Measurements from ENCODE around the gene ZC3H8.

Gene ZC3H8

GRCh38 chr2:112174383-112174782, 80.5 kb downstream of the ZC3H8 start:
- H2BK5ac ChIP-seq (ENCODE audit: low read length) = no peak overlapping the region
- no peaks in the 10 kb centered on the region for H3K27me3 ChIP-seq (ENCODE audit: control insufficient read depth in 3 of 3, insufficient read depth in 3 of 3, low read depth in 1 of 3, low read length in 3 of 3)
- DNase-seq (ENCODE audit: low spot score) = no peak
- no peak overlapping the region for H2BK120ac ChIP-seq (ENCODE audit: low read depth, low read length)
- no peak overlapping the region for H4K8ac ChIP-seq (ENCODE audit: low read depth, low read length)
- H3K4me2 ChIP-seq (ENCODE audit: insufficient read depth, low read length, poor library complexity, severe bottlenecking) = no peak overlapping the region
- peaks cover 0 to 7% of the 10 kb centered on the region in 2 donors for H3K36me3 ChIP-seq (replicated peaks in 1 of 2; ENCODE audit: control insufficient read depth in 2 of 2, insufficient read depth in 2 of 2, low read length in 2 of 2)
- H3K14ac ChIP-seq (ENCODE audit: low read length) = no peak overlapping the region
- WGBS, 2 donors (ENCODE audit: extremely low coverage in 2 of 2, insufficient read length in 2 of 2, insufficient replicate concordance in 1 of 2) = no CpG with 5 or more reads among the region's 4 CpGs
- no peak overlapping the region for H3K9ac ChIP-seq (ENCODE audit: low read depth, low read length, poor library complexity)
- H3K4ac ChIP-seq (ENCODE audit: low read length) = no peak overlapping the region
- H2BK12ac ChIP-seq (ENCODE audit: low read length) = no peak overlapping the region
- H4K91ac ChIP-seq (ENCODE audit: low read depth, low read length, poor library complexity) = no peak overlapping the region
- H2AK5ac ChIP-seq (ENCODE audit: low read depth, low read length) = no peak overlapping the region
- peaks cover 0 to under 1% of the 10 kb centered on the region in 2 donors for H3K9me3 ChIP-seq (replicated peaks in 1 of 2; ENCODE audit: control insufficient read depth in 2 of 2, insufficient read depth in 1 of 2, low read depth in 1 of 2, low read length in 2 of 2)
- no peak overlapping the region for H3K4me3 ChIP-seq (ENCODE audit: low read length in 2 of 2)
- no peak overlapping the region for H2AFZ ChIP-seq (ENCODE audit: low read length)
- no peak overlapping the region for H2BK15ac ChIP-seq (ENCODE audit: low read length)
- peaks cover 0 to 1% of the 10 kb centered on the region in 2 donors for H3K4me1 ChIP-seq (ENCODE audit: control insufficient read depth in 2 of 2, insufficient read depth in 1 of 2, low read depth in 1 of 2, low read length in 2 of 2)
- H3K27ac ChIP-seq (replicated peaks; ENCODE audit: low read length) = no peak overlapping the region
- no peak overlapping the region for H3K23ac ChIP-seq (ENCODE audit: low read depth, low read length, poor library complexity)
- H3K79me1 ChIP-seq (ENCODE audit: low read depth, low read length) = no peaks in the 10 kb centered on the region
- H3K18ac ChIP-seq (ENCODE audit: low read length) = no peak overlapping the region

- no peak overlapping the region for H3K4me2 ChIP-seq (ENCODE audit: insufficient read depth, low read length, poor library complexity, severe bottlenecking)
- peaks cover 0 to 1% of the 10 kb centered on the region in 2 donors for H3K4me1 ChIP-seq (ENCODE audit: control insufficient read depth in 2 of 2, insufficient read depth in 1 of 2, low read depth in 1 of 2, low read length in 2 of 2)
- H3K23ac ChIP-seq (ENCODE audit: low read depth, low read length, poor library complexity) = no peak overlapping the region
- H3K27ac ChIP-seq (replicated peaks; ENCODE audit: low read length) = no peak overlapping the region
- H3K9me3 ChIP-seq (replicated peaks in 1 of 2; ENCODE audit: control insufficient read depth in 2 of 2, insufficient read depth in 1 of 2, low read depth in 1 of 2, low read length in 2 of 2) = no peaks in the 10 kb centered on the region
- no peak overlapping the region for H3K18ac ChIP-seq (ENCODE audit: low read length)
- no peak overlapping the region for H3K4ac ChIP-seq (ENCODE audit: low read length)
- no peak overlapping the region for H2BK15ac ChIP-seq (ENCODE audit: low read length)
- H3K27me3 ChIP-seq (ENCODE audit: control insufficient read depth in 3 of 3, insufficient read depth in 3 of 3, low read depth in 1 of 3, low read length in 3 of 3) = no peaks in the 10 kb centered on the region
- no peak overlapping the region for H2BK120ac ChIP-seq (ENCODE audit: low read depth, low read length)
- no peak overlapping the region for H3K14ac ChIP-seq (ENCODE audit: low read length)
- H2BK5ac ChIP-seq (ENCODE audit: low read length) = no peak overlapping the region
- no peak for DNase-seq (ENCODE audit: low spot score)
- H3K79me1 ChIP-seq (ENCODE audit: low read depth, low read length) = no peaks in the 10 kb centered on the region
- no peak overlapping the region for H4K8ac ChIP-seq (ENCODE audit: low read depth, low read length)
- H2AFZ ChIP-seq (ENCODE audit: low read length) = no peak overlapping the region
- peaks cover 0 to 7% of the 10 kb centered on the region in 2 donors for H3K36me3 ChIP-seq (replicated peaks in 1 of 2; ENCODE audit: control insufficient read depth in 2 of 2, insufficient read depth in 2 of 2, low read length in 2 of 2)
- H3K4me3 ChIP-seq (ENCODE audit: low read length in 2 of 2) = no peak overlapping the region
- no peak overlapping the region for H3K9ac ChIP-seq (ENCODE audit: low read depth, low read length, poor library complexity)
- no CpG with 5 or more reads among the region's 11 CpGs for WGBS, 2 donors (ENCODE audit: extremely low coverage in 2 of 2, insufficient read length in 2 of 2, insufficient replicate concordance in 1 of 2)
- no peak overlapping the region for H4K91ac ChIP-seq (ENCODE audit: low read depth, low read length, poor library complexity)
- H2AK5ac ChIP-seq (ENCODE audit: low read depth, low read length) = no peak overlapping the region
- no peak overlapping the region for H2BK12ac ChIP-seq (ENCODE audit: low read length)
These were observed 81.1 kb downstream of the ZC3H8 start for GRCh38 chr2:112173646-112174319.

- no peak overlapping the region for H2BK12ac ChIP-seq (ENCODE audit: low read length)
- no peak overlapping the region for H4K91ac ChIP-seq (ENCODE audit: low read depth, low read length, poor library complexity)
- no peak overlapping the region for H3K14ac ChIP-seq (ENCODE audit: low read length)
- H3K4me2 ChIP-seq (ENCODE audit: insufficient read depth, low read length, poor library complexity, severe bottlenecking) = no peak overlapping the region
- no peak overlapping the region for H3K4me3 ChIP-seq (ENCODE audit: low read length in 2 of 2)
- H2BK15ac ChIP-seq (ENCODE audit: low read length) = no peak overlapping the region
- DNase-seq (ENCODE audit: low spot score) = no peak
- no peak overlapping the region for H2AK5ac ChIP-seq (ENCODE audit: low read depth, low read length)
- no peak overlapping the region for H4K8ac ChIP-seq (ENCODE audit: low read depth, low read length)
- no peak overlapping the region for H3K27ac ChIP-seq (replicated peaks; ENCODE audit: low read length)
- H3K9me3 ChIP-seq (replicated peaks in 1 of 2; ENCODE audit: control insufficient read depth in 2 of 2, insufficient read depth in 1 of 2, low read depth in 1 of 2, low read length in 2 of 2) = no peaks in the 10 kb centered on the region
- no peak overlapping the region for H2BK120ac ChIP-seq (ENCODE audit: low read depth, low read length)
- no CpG with 5 or more reads among the region's 4 CpGs for WGBS, 2 donors (ENCODE audit: extremely low coverage in 2 of 2, insufficient read length in 2 of 2, insufficient replicate concordance in 1 of 2)
- no peak overlapping the region for H3K9ac ChIP-seq (ENCODE audit: low read depth, low read length, poor library complexity)
- H3K18ac ChIP-seq (ENCODE audit: low read length) = no peak overlapping the region
- no peak overlapping the region for H3K4ac ChIP-seq (ENCODE audit: low read length)
- H3K27me3 ChIP-seq (ENCODE audit: control insufficient read depth in 3 of 3, insufficient read depth in 3 of 3, low read depth in 1 of 3, low read length in 3 of 3) = no peaks in the 10 kb centered on the region
- no peak overlapping the region for H2AFZ ChIP-seq (ENCODE audit: low read length)
- H3K79me1 ChIP-seq (ENCODE audit: low read depth, low read length) = no peaks in the 10 kb centered on the region
- no peak overlapping the region for H2BK5ac ChIP-seq (ENCODE audit: low read length)
- peaks cover 0 to 4% of the 10 kb centered on the region in 2 donors for H3K36me3 ChIP-seq (replicated peaks in 1 of 2; ENCODE audit: control insufficient read depth in 2 of 2, insufficient read depth in 2 of 2, low read length in 2 of 2)
- peaks cover 0 to 1% of the 10 kb centered on the region in 2 donors for H3K4me1 ChIP-seq (ENCODE audit: control insufficient read depth in 2 of 2, insufficient read depth in 1 of 2, low read depth in 1 of 2, low read length in 2 of 2)
- no peak overlapping the region for H3K23ac ChIP-seq (ENCODE audit: low read depth, low read length, poor library complexity)
These were observed 84.3 kb downstream of the ZC3H8 start for GRCh38 chr2:112170495-112170894.

- Histone ChIP-seq H2AFZ (ENCODE audit: low read length) (no peak overlapping the region), H3K4ac (ENCODE audit: low read length) (no peak overlapping the region), H4K8ac (ENCODE audit: low read depth, low read length) (no peak overlapping the region), H3K27ac (replicated peaks; ENCODE audit: low read length) (no peak overlapping the region), H3K18ac (ENCODE audit: low read length) (no peak overlapping the region), H3K4me3 (ENCODE audit: low read length in 2 of 2) (no peak overlapping the region), H3K4me1 (ENCODE audit: control insufficient read depth in 2 of 2, insufficient read depth in 1 of 2, low read depth in 1 of 2, low read length in 2 of 2) (peaks cover 0 to 1% of the 10 kb centered on the region in 2 donors), H2BK120ac (ENCODE audit: low read depth, low read length) (no peak overlapping the region), H4K91ac (ENCODE audit: low read depth, low read length, poor library complexity) (no peak overlapping the region), H2BK5ac (ENCODE audit: low read length) (no peak overlapping the region), H3K27me3 (ENCODE audit: control insufficient read depth in 3 of 3, insufficient read depth in 3 of 3, low read depth in 1 of 3, low read length in 3 of 3) (no peaks in the 10 kb centered on the region), H3K36me3 (replicated peaks in 1 of 2; ENCODE audit: control insufficient read depth in 2 of 2, insufficient read depth in 2 of 2, low read length in 2 of 2) (peaks cover 0 to 5% of the 10 kb centered on the region in 2 donors), H3K14ac (ENCODE audit: low read length) (no peak overlapping the region), H2BK12ac (ENCODE audit: low read length) (no peak overlapping the region), H3K79me1 (ENCODE audit: low read depth, low read length) (no peaks in the 10 kb centered on the region), H3K4me2 (ENCODE audit: insufficient read depth, low read length, poor library complexity, severe bottlenecking) (no peak overlapping the region), H3K9ac (ENCODE audit: low read depth, low read length, poor library complexity) (no peak overlapping the region), H2BK15ac (ENCODE audit: low read length) (no peak overlapping the region), H3K9me3 (replicated peaks in 1 of 2; ENCODE audit: control insufficient read depth in 2 of 2, insufficient read depth in 1 of 2, low read depth in 1 of 2, low read length in 2 of 2) (no peaks in the 10 kb centered on the region), H2AK5ac (ENCODE audit: low read depth, low read length) (no peak overlapping the region), H3K23ac (ENCODE audit: low read depth, low read length, poor library complexity) (no peak overlapping the region)
- no CpG with 5 or more reads among the region's 10 CpGs for WGBS, 2 donors (ENCODE audit: extremely low coverage in 2 of 2, insufficient read length in 2 of 2, insufficient replicate concordance in 1 of 2)
- DNase-seq (ENCODE audit: low spot score) = no peak
These were observed 86.3 kb downstream of the ZC3H8 start for GRCh38 chr2:112168422-112169124.

All from neuronal stem cell (in vitro differentiated cells).